ENCODE results near the gene AURKB.

AURKB gene

GRCh38 chr17:8167526-8167925 lies 42.8 kb downstream of the AURKB start:
- H4K20me1 ChIP-seq (ENCODE audit: insufficient read depth, low read length, poor library complexity, severe bottlenecking) = peaks cover 2% of the 10 kb centered on the region
- H3K9ac ChIP-seq (ENCODE audit: low read depth, low read length, poor library complexity, severe bottlenecking) = no peak overlapping the region
- no peak overlapping the region for H3K4me3 ChIP-seq (ENCODE audit: low read length, poor library complexity, severe bottlenecking)
- peaks cover 4% of the 10 kb centered on the region; the same call in 1 of the 2 replicates for H3F3A ChIP-seq (ENCODE audit: low read depth)
- TF ChIP-seq CTCF (conservative IDR thresholded peaks at IDR 0.05; ENCODE audit: low read length) (no peak), EZH2phosphoT487 (IDR thresholded peaks at IDR 0.05; ENCODE audit: borderline replicate concordance) (no peak)
- peaks cover 1% of the 10 kb centered on the region for H3K27me3 ChIP-seq (ENCODE audit: insufficient read depth, low read length, poor library complexity, severe bottlenecking)
- H3K9me2 ChIP-seq (replicated peaks; ENCODE audit: low read depth, low read length) = no peaks in the 10 kb centered on the region
- peaks cover 15% of the 10 kb centered on the region for H3K4me1 ChIP-seq (ENCODE audit: insufficient read depth, low read length, poor library complexity, severe bottlenecking)
- H2AFZ ChIP-seq (ENCODE audit: low read length) = no peak overlapping the region
- no peaks in the 10 kb centered on the region for H3K36me3 ChIP-seq (ENCODE audit: insufficient read depth, low read length)
- H3K9me3 ChIP-seq (ENCODE audit: insufficient read depth, low read depth, low read length) = no peaks in the 10 kb centered on the region
- peaks cover 9% of the 10 kb centered on the region for H3K79me2 ChIP-seq (ENCODE audit: insufficient read depth, low read length)
- no peak overlapping the region for H3K4me2 ChIP-seq (ENCODE audit: low read depth, low read length, poor library complexity, severe bottlenecking)

GRCh38 chr17:8166731-8167130 lies 43.6 kb downstream of the AURKB start:
- TF ChIP-seq CTCF (conservative IDR thresholded peaks at IDR 0.05; ENCODE audit: low read length) = no peak
- no peak for TF ChIP-seq EZH2phosphoT487 (IDR thresholded peaks at IDR 0.05; ENCODE audit: borderline replicate concordance)
- Histone ChIP-seq H3K9me2 (replicated peaks; ENCODE audit: low read depth, low read length) (no peaks in the 10 kb centered on the region), H3K27me3 (ENCODE audit: insufficient read depth, low read length, poor library complexity, severe bottlenecking) (peaks cover 4% of the 10 kb centered on the region), H2AFZ (ENCODE audit: low read length) (no peak overlapping the region), H3K4me3 (ENCODE audit: low read length, poor library complexity, severe bottlenecking) (no peak overlapping the region), H4K20me1 (ENCODE audit: insufficient read depth, low read length, poor library complexity, severe bottlenecking) (peaks cover 10% of the 10 kb centered on the region), H3K36me3 (ENCODE audit: insufficient read depth, low read length) (no peaks in the 10 kb centered on the region), H3K4me2 (ENCODE audit: low read depth, low read length, poor library complexity, severe bottlenecking) (no peak overlapping the region), H3K9ac (ENCODE audit: low read depth, low read length, poor library complexity, severe bottlenecking) (no peak overlapping the region), H3K4me1 (ENCODE audit: insufficient read depth, low read length, poor library complexity, severe bottlenecking) (peaks cover 19% of the 10 kb centered on the region), H3K9me3 (ENCODE audit: insufficient read depth, low read depth, low read length) (no peaks in the 10 kb centered on the region), H3F3A (ENCODE audit: low read depth) (no peaks in the 10 kb centered on the region; the same call in 1 of the 2 replicates), H3K79me2 (ENCODE audit: insufficient read depth, low read length) (peaks cover 17% of the 10 kb centered on the region)

- TF ChIP-seq EZH2phosphoT487 (IDR thresholded peaks at IDR 0.05; ENCODE audit: borderline replicate concordance) (no peak), CTCF (conservative IDR thresholded peaks at IDR 0.05; ENCODE audit: low read length) (no peak)
- H3K27me3 ChIP-seq (ENCODE audit: insufficient read depth, low read length, poor library complexity, severe bottlenecking) = peaks cover 4% of the 10 kb centered on the region
- no peaks in the 10 kb centered on the region for H3K9me3 ChIP-seq (ENCODE audit: insufficient read depth, low read depth, low read length)
- peaks cover 34% of the 10 kb centered on the region for H3K79me2 ChIP-seq (ENCODE audit: insufficient read depth, low read length)
- H3K9me2 ChIP-seq (replicated peaks; ENCODE audit: low read depth, low read length) = no peaks in the 10 kb centered on the region
- H3K4me1 ChIP-seq (ENCODE audit: insufficient read depth, low read length, poor library complexity, severe bottlenecking) = peaks cover 30% of the 10 kb centered on the region
- peaks cover 2% of the 10 kb centered on the region; the same call in 1 of the 2 replicates for H3F3A ChIP-seq (ENCODE audit: low read depth)
- no peaks in the 10 kb centered on the region for H3K36me3 ChIP-seq (ENCODE audit: insufficient read depth, low read length)
- H3K4me3 ChIP-seq (ENCODE audit: low read length, poor library complexity, severe bottlenecking) = no peak overlapping the region
- no peak overlapping the region for H3K4me2 ChIP-seq (ENCODE audit: low read depth, low read length, poor library complexity, severe bottlenecking)
- H3K9ac ChIP-seq (ENCODE audit: low read depth, low read length, poor library complexity, severe bottlenecking) = peak overlapping the region; percentile 94
- H2AFZ ChIP-seq (ENCODE audit: low read length) = no peak overlapping the region
- peaks cover 28% of the 10 kb centered on the region for H4K20me1 ChIP-seq (ENCODE audit: insufficient read depth, low read length, poor library complexity, severe bottlenecking)
Observed at GRCh38 chr17:8164815-8165131, 45.6 kb downstream of the AURKB start.
